SH-SY5Y (cell line): Measurements from ENCODE around the gene SLC7A8.

Source experiments
- GATA2 ChIP-seq: IDR thresholded peaks from 2 replicates; pipeline ENCODE4 v1.6.1; 2011; ENCODE audit warnings: mild to moderate bottlenecking, low read depth, low read length
- GATA3 ChIP-seq: IDR thresholded peaks from 2 replicates; pipeline ENCODE4 v1.6.1; 2011; ENCODE audit warnings: low read depth, mild to moderate bottlenecking, low read length, moderate library complexity

SLC7A8 gene

DNA sequence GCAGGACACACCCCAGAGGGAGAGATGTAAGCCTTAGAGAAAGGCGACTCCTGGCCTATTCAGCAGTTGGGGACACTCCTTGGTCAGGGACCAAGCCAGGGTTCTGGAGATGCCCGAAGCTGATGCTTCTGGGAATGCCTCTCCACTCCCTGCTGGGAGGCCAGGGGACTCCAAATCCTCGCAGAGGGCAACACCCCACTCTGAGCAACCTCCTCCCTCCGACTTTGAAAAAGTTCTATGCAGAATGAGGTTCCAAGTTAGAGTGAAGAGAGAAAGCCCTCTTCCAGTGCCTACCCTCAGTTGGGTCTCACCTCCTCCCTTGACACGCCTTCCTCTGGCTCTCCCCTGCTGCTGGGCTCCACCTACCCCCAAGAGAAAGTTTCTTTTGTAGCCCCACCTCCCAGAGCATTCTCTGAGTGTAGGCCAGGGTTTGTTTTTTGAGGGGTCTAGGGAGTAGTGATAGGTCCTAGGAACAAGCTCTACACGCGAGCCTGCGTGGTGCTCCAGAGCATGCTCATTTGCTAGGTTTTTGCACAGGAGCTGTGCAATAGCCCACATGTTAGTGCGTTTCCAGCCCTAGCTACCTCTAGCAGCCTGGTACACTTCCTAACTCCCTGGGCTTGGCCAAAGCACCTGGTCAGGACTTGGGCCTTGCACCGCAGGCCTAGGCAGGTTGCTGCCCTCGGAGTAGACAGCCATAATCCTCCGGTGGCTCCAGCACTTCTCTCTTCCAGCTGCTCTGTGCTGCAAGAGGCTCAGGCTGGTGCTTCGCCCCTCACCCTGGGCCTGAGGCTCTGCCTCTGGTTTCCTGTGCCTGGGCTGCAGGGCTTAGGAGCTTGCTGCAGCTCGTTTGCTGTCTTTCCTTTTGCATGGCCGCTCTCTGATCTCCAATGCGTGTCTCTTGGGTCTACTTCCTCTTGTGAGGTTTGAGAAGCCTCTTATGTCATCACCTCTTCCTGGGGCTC, 63.8 kb downstream of the SLC7A8 start:
- TF ChIP-seq GATA2, result no peak
- no peak for TF ChIP-seq GATA3

DNA sequence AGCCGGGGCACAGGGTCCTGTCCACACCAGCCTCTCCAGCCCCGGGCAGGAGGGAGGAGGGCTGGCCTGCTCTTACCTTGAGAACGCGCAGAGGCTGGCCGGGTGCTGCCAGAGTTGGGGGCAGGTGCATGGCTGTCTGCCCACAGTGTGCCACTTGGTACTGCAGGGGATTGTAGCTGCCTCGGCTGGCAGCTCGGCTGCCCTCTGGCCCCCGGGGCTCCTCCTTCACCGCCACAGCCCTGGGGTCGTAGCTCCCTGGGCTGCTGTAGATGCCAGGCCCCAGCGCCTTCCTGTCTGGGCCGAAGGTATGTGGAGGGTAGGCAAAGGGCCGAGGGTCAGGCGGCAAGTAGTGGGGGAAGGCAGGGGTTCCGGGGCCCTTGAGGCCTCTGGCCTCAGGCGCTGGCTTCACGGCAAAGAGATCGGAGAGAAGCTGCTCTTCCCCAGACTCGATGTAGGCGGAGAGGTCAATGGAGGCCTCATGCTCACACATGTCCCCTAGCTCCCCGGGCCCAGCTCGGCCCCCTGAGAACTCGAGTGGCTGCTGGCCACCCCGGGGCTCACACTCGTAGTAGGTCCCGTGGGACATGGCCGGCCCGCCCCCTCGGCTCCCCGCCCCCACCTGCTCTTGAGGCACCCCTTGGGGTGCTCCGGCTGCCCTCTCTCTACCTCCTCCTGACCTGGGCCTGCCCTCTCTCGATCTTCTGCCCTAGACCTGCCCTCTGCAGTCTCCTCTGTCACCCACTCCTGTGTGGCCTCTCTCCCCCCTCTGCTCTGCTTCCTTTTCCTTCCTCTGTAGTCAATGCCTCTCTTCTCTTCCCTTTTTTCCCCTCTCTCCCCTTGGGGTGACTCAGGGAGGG, 64.7 kb downstream of the SLC7A8 start, which contains the start of gene CEBPE:
Gene CEBPE (minus strand): TSS at position 750 of the 857 bp plus-strand sequence. CDS start 164 bp downstream, at position 586.
- no peak for TF ChIP-seq GATA2
- TF ChIP-seq GATA3, result no peak

DNA sequence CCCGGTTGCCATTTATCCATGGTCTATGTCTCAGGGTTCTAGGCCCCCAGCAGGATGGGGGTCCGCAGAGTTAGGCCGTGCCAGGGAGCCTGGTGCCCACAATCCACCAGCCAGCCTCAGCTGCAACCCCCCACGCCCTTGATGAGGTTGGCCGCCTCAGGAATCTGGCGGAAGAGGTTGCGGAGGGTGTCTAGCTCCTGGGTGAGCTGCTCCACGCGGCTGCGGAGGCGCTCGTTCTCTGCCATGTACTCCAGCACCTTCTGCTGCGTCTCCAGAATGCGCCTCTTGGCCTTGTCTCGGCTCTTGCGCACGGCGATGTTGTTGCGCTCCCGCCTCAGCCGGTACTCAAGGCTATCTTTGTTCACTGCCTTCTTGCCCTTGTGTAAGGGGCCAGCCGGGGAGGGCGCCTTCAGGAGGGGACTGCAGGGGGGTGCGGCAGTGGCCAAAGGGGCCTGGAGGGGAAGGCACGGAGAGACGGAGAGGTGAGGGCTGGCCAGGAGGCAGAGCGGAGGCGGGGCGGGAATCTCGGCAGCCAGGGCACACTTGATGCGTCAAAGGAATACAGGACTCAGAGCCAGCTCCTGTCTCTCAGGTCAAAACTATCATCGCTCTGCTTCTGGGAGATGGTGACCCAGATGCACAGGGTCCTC, 66.0 kb downstream of the SLC7A8 start:
- TF ChIP-seq GATA2, result no peak
- no peak for TF ChIP-seq GATA3

DNA sequence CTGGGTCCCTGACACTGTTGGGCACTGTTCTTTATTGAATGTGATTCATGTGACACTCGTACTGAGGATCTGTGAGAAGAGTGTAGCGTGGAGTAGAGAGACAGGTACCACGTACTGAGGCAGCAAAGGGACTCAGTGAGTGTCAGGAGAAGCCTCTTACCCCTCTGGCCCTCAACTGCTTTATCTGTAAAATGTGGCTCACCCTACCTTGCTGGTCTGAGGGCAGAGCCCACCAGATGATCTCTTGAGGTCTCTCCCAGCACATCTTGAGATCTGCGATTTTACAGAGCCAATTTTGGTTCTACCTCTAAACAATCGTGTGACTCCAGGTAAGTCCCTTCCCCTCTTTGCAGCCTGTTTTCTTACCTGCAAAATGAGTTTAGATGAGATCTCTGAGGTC, 67.5 kb downstream of the SLC7A8 start:
- TF ChIP-seq GATA2, result no peak
- TF ChIP-seq GATA3, result no peak

DNA sequence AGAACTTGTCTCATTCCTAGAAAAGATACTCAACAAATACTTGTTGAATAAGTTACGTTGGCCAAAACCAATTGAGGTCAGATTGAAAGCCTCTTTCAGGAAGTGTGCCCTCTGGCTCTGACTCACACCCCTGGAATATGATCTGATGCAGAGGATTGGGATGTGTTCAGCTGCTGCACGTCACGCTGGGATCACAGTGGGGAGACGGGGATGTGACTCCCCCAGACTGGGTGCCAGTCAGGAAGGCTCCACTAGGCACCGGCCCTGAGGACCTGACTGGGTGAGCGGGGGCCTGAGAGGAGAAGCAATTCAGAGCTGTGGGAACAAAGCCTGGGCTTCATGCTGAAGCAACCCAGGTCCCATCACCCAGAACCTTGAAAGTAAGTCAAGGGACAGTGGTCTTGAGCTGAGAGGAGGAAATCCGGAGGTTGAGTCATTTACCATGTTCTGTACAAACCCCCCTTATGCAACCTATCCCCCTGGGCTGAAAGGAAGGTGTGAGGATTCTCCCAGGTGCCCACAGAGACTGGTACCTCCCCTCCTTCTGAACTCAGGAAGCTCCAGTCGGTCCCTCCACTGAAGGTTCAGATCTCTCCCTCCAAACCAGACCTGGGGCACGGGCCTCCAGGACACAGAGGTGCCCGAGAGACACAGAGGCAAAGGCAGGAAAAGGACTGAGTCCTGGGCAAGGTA, 68.3 kb downstream of the SLC7A8 start:
- TF ChIP-seq GATA3, result no peak
- TF ChIP-seq GATA2, result no peak

DNA sequence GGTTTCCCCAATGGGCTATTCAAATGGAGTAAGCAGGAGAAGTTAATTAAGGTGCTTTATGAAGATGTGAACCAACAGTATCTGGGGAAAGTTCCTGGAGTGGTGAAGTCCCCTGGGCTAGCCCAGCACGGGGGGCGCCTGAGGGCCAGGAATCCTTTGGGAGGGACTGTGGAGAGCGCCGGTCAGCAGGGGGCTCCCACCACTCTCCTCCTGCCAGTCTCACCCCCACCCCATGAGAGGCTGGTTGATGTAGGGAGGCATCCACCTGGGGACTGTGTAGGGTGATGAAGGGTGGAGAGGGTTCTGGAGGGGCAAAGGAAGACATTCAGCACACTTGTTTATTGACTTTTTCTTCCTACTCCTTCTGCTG, 68.8 kb downstream of the SLC7A8 start:
- no peak for TF ChIP-seq GATA3
- TF ChIP-seq GATA2, result no peak

DNA sequence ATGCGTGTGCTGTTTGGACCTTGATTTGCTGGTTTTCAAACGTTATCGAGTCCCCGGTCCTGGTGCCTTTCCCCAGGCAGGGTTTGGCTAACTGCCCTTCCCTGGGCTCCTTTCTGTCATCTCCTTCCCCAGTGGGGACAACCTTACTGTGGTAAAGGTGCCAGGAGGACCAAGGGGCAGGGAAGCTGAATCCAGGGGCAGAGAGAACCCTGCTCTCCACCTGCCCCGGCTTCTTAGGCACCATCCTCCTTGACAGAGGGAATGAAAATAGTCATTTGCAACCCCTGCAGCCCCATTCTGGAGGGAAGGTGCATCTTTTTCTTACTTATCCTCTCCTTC, 69.4 kb downstream of the SLC7A8 start:
- TF ChIP-seq GATA3, result no peak
- no peak for TF ChIP-seq GATA2

DNA sequence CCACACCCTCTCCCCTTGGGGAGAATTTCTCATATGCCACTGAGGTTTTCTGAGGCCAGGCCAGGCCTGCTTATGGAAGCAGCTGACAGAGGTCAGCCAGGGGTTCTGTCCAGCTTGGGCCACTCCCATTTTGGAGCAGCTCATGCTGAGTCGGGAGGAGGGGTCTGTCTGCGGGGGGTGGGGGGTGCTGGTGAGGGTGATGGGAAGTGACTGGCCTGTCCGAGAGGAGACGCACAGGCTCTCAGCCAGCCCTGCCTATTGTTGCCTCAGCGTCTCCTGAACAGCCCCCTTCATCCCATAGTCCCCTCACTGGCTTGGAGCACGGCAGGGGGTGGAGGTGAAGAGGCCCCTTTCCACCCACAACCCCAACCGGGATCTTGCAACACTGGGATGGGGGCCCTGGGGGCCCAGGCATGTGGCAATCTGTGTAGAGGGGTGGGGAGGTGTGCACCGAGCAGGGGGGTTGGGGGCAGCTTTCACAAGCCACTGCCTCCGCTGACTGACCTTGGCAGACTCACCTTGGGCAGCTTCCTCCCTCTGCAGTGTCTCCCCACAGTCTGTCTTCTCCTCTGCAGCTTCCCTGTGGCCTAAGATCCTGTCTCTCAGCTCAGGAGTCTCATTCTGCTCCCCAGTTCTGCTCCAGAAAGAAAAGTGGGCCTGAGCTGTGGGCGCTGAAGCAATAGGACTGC, 69.9 kb downstream of the SLC7A8 start:
- no peak for TF ChIP-seq GATA2
- no peak for TF ChIP-seq GATA3

DNA sequence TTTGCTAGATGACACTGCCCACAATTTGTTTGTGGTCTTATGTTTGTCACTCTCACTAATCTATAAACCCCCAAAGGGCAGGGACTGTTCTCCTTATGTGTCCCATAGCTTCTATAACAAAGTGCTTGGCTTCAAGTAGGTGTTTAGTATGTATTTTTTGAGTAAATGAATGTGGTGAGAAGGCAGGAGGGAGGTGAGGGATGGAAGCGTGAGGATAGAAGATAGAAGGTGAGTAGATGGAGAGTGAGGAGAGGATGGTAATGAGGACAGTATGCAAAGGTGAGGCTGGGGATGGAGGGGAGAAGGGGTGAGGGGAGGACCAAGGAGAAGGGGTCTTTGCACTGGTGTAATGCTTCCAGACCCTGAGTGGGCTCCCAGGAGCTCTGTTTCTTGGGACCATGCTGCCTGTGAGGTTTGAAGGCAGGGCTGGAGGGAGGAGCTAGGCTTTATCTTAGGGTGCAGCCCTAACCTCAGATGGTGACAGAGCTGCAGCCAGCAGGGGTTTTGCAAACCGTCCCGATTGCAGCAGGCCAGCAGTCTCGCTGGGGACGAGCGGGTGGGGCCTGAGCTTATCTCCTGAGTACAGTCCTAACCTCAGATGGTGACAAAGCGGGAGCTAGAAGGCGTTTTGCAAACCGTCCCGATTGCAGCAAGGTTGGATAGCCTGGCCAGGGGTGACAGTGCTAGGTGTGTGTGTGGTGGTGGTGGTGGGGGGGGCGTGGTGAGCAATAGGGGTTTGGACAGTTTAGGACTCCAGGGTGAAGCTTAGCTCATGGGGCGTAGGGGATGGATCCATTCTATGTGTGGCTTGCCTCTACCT, 70.9 kb downstream of the SLC7A8 start:
- TF ChIP-seq GATA2, result no peak
- no peak for TF ChIP-seq GATA3

DNA sequence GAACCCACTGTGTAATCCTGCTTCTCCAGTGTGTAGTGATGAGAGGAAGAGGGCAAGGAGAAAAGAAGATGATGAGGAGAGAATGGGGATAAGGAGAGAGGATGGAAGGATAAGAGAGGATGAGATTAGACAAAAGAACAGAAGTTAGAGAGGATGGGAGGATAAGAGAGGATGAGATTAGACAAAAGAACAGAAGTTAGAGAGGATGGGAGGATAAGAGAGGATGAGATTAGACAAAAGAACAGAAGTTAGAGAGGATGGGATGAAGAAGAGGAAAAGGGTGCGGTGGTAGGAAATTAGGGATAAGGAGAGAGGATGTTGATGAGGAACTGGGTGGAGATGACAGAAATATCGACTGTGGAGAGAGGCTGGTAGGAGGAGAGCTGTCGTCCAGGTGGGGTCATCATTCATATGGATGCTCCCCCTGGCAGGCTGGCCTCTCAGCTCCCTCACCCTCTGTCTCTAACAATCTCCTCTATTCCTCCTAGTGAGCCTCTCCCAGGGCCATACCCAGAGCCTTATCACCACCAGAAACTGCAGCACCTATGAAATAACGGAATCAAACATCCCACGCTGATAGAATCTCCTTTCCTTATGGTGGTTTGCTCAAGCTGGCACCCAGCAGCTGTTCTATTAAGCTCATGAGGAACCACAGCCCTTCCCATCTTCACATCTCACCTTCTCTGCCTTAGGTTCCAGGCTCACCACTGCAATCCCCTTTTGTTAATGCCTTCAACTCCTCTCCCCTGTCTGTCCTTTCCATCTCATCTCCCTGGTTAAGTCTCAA, 72.7 kb downstream of the SLC7A8 start:
- no peak for TF ChIP-seq GATA3
- TF ChIP-seq GATA2, result no peak

DNA sequence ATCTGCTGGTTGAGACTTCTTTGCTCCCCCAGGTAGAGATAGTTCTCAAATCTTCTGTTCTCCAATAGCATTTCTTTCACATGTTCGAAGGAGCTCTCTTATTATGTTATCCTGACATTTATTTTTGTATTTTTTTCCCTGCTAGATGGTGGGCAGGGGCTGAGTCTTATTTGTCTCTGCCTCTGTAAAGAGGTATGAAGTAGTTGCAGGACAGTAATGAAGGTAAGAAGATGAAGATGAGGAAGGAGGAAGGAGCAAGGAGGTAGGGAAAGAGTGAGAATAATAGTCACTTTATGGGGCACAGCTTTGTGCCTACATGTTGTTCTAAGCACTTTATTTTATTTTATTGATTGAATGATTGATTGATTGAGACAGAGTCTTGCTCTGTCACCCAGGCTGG, 73.7 kb downstream of the SLC7A8 start:
- no peak for TF ChIP-seq GATA3
- no peak for TF ChIP-seq GATA2

DNA sequence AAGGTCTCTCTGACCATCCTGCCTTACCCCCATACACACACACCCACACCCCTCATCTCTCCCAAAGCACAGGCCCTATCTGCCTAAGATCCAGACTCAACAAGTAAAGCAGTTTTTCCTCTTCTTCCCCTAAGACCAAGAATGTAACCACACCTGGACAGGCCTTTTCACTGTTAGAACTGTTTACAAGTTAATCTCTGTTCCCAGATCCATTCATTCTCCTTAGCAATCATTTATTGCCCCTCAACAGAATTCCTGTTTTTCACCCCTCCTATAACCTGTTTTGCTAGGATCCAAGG, 76.8 kb downstream of the SLC7A8 start:
- no peak for TF ChIP-seq GATA3
- TF ChIP-seq GATA2, result no peak
